WTC11 (cell line): ENCODE measurements around the gene C3orf18. TPM values are rescaled to one million over a fixed set of nuclear protein-coding genes. Genes with fewer than 3 reads are reported as not detected.

Experiments
- ATAC-seq: fragments of 200-7000 bp; cut with Tn5 transposase; 2 replicates; pipeline ENCODE4 v1.10.0; 2021; ENCODE audit warnings: mild to moderate bottlenecking, moderate library complexity
- CTCF ChIA-PET: fragments of 300-600 bp; sonication (Branson Sonifier 250); formaldehyde crosslinking; loops from one replicate; lab custom pipeline; 2021; ENCODE audit warnings: antibody characterized with exemption; lab: Charles Lee
- POLR2A ChIA-PET: fragments of 350-600 bp; sonication (Branson Sonifier 250); formaldehyde crosslinking; loops from one replicate; lab custom pipeline; 2021; ENCODE audit warnings: antibody characterized with exemption; lab: Charles Lee
- DNase-seq: peaks from one replicate; pipeline ENCODE4 v3.0.0; 2021; ENCODE audit warnings: low spot score
- H3K27ac Mint-ChIP-seq: 2 replicates; pipeline ENCODE4 v1.8.0; 2021; ENCODE audit warnings: mixed read lengths
- H3K27me3 Mint-ChIP-seq: 2 replicates; pipeline ENCODE4 v1.8.0; 2021; ENCODE audit warnings: low read depth, mild to moderate bottlenecking, moderate library complexity, mixed read lengths
- H3K36me3 Mint-ChIP-seq: 2 replicates; pipeline ENCODE4 v1.8.0; 2021; ENCODE audit warnings: mixed read lengths
- H3K4me1 Mint-ChIP-seq: 2 replicates; pipeline ENCODE4 v1.8.0; 2022; ENCODE audit warnings: mixed read lengths
- H3K4me3 Mint-ChIP-seq: 2 replicates; pipeline ENCODE4 v1.8.0; 2021; ENCODE audit warnings: mild to moderate bottlenecking, moderate library complexity, mixed read lengths
- H3K9me3 Mint-ChIP-seq: 2 replicates; pipeline ENCODE4 v1.8.0; 2021; ENCODE audit warnings: mixed read lengths
- AR ChIP-seq: fragments of 250-450 bp; sonication (Bioruptor Pico); IDR thresholded peaks from 2 replicates; pipeline ENCODE4 v1.9.0; 2021; ENCODE audit warnings: mild to moderate bottlenecking
- ATF1 ChIP-seq: sonication (generic); formaldehyde crosslinking; IDR thresholded peaks from 2 replicates; pipeline ENCODE4 v1.8.1; 2023; ENCODE audit warnings: mild to moderate bottlenecking, moderate library complexity, missing genetic modification reagents
- E2F1 ChIP-seq: sonication (generic); formaldehyde crosslinking; IDR thresholded peaks from 2 replicates; pipeline ENCODE4 v1.8.0; 2022; ENCODE audit warnings: mild to moderate bottlenecking, missing genetic modification reagents
- FOXP1 ChIP-seq: sonication (generic); formaldehyde crosslinking; IDR thresholded peaks from 2 replicates; pipeline ENCODE4 v1.8.0; 2022; ENCODE audit warnings: missing genetic modification reagents, mild to moderate bottlenecking, moderate library complexity, borderline replicate concordance
- GTF2I ChIP-seq: fragments of 250-450 bp; sonication (Bioruptor Pico); conservative IDR thresholded peaks from 2 replicates; pipeline ENCODE4 v1.4.0; 2021; ENCODE audit warnings: mild to moderate bottlenecking
- HMGA2 ChIP-seq: fragments of 250-450 bp; sonication (Bioruptor Pico); IDR thresholded peaks from 2 replicates; pipeline ENCODE4 v1.4.0; 2021; ENCODE audit warnings: mild to moderate bottlenecking, moderate library complexity
- JAZF1 ChIP-seq: fragments of 250-450 bp; sonication (Bioruptor Pico); IDR thresholded peaks from 2 replicates; pipeline ENCODE4 v1.9.0; 2021; ENCODE audit warnings: moderate library complexity, mild to moderate bottlenecking, inconsistent platforms
- NFATC4 ChIP-seq: fragments of 250-450 bp; sonication (Bioruptor Pico); IDR thresholded peaks from 2 replicates; pipeline ENCODE4 v1.9.0; 2021; ENCODE audit warnings: mild to moderate bottlenecking
- SMAD3 ChIP-seq: sonication (generic); formaldehyde crosslinking; IDR thresholded peaks from 2 replicates; pipeline ENCODE4 v1.8.0; 2022; ENCODE audit warnings: missing genetic modification reagents, mild to moderate bottlenecking, borderline replicate concordance
- SMAD4 ChIP-seq: sonication (generic); formaldehyde crosslinking; IDR thresholded peaks from 2 replicates; pipeline ENCODE4 v1.8.0; 2022; ENCODE audit warnings: mild to moderate bottlenecking, missing genetic modification reagents
- TEAD4 ChIP-seq: sonication (generic); formaldehyde crosslinking; IDR thresholded peaks from 2 replicates; pipeline ENCODE4 v1.8.0; 2022; ENCODE audit warnings: mild to moderate bottlenecking, missing genetic modification reagents
- USF2 ChIP-seq: sonication (generic); formaldehyde crosslinking; IDR thresholded peaks from 2 replicates; pipeline ENCODE4 v1.8.1; 2023; ENCODE audit warnings: mild to moderate bottlenecking, missing genetic modification reagents, moderate library complexity
- ZNF121 ChIP-seq: sonication (generic); formaldehyde crosslinking; IDR thresholded peaks from 2 replicates; pipeline ENCODE4 v1.8.0; 2023; ENCODE audit warnings: missing genetic modification reagents
- ZNF138 ChIP-seq: sonication (generic); formaldehyde crosslinking; conservative IDR thresholded peaks from 2 replicates; pipeline ENCODE4 v1.8.1; 2022; ENCODE audit warnings: mild to moderate bottlenecking, moderate library complexity, missing genetic modification reagents
- ZNF416 ChIP-seq: fragments of 250-450 bp; sonication (Bioruptor Pico); IDR thresholded peaks from 2 replicates; pipeline ENCODE4 v1.9.0; 2021; ENCODE audit warnings: mild to moderate bottlenecking, inconsistent platforms
- ZNF671 ChIP-seq: fragments of 250-450 bp; sonication (Bioruptor Pico); IDR thresholded peaks from 2 replicates; pipeline ENCODE4 v1.8.0; 2021; ENCODE audit warnings: mild to moderate bottlenecking
- total RNA-seq: library from RNA; stranded (reverse); gene quantifications from 3 replicates; pipeline ENCODE4 v1.2.3, GENCODE V29; 2021
- TF ChIP-seq, protein P1 (sequence below): fragments of 250-450 bp; sonication (Bioruptor Pico); IDR thresholded peaks from 2 replicates; pipeline ENCODE4 v1.9.0; 2021; ENCODE audit warnings: mild to moderate bottlenecking
- TF ChIP-seq, protein P2 (sequence below): fragments of 250-450 bp; sonication (Bioruptor Pico); IDR thresholded peaks from 2 replicates; pipeline ENCODE4 v1.9.0; 2021; ENCODE audit warnings: mild to moderate bottlenecking, borderline replicate concordance
- TF ChIP-seq, protein P3 (sequence below): sonication (generic); formaldehyde crosslinking; IDR thresholded peaks from 2 replicates; pipeline ENCODE4 v1.8.1; 2023; ENCODE audit warnings: mild to moderate bottlenecking, moderate library complexity, missing genetic modification reagents
- TF ChIP-seq, protein P4 (sequence below): sonication (generic); formaldehyde crosslinking; conservative IDR thresholded peaks from 2 replicates; pipeline ENCODE4 v1.8.1; 2023; ENCODE audit warnings: mild to moderate bottlenecking, low read depth, missing genetic modification reagents, moderate library complexity

C3orf18 gene
- total RNA-seq, 1 experiment from 2014 or later, result 12.1 TPM

DNA sequence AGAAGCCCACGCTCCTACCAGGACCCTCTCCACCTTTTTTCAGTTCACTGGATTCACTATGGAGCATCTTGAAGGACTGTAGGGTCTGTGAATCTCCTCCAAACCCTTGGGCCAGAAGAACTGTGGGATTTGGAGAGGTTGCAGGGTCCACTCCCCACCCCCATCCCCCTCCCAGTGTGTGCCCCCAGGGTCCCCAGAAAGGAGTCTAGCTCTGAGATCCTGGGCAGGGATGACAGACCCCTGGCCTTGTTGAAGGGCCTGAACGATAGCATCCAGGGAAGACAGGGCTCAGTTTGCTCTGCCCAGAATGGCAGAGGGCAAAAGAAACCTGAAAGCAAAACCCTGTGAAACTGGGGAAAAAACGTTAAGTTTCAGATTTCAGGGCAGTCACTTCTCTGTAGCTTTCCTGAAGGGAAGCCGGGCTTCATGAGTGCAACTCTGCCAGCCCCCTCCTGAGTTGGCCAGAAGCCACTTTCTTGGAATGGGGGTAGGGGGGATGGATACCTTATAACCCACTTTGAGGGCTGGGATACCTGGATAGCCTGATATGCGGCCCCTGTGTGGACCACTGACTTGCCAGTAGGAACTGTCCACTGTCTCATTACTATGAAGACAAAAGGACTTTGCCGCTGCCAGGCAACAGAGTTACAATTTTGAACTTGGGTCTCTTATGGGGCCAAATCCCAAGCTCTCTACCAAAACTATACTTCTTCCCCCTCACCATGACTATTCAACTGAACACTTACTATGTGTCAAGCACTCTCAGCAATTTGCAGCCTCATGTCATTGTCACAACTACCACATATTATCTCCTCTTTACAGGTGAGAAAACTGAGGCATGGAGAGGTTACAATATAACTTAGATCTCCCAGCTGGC, 45.7 kb upstream of the C3orf18 start (continued):
- no peak for TF ChIP-seq AR
- TF ChIP-seq HMGA2 (CRISPR knock-in tag), result no peak
- no peak for TF ChIP-seq FOXP1 (CRISPR knock-in tag)

DNA sequence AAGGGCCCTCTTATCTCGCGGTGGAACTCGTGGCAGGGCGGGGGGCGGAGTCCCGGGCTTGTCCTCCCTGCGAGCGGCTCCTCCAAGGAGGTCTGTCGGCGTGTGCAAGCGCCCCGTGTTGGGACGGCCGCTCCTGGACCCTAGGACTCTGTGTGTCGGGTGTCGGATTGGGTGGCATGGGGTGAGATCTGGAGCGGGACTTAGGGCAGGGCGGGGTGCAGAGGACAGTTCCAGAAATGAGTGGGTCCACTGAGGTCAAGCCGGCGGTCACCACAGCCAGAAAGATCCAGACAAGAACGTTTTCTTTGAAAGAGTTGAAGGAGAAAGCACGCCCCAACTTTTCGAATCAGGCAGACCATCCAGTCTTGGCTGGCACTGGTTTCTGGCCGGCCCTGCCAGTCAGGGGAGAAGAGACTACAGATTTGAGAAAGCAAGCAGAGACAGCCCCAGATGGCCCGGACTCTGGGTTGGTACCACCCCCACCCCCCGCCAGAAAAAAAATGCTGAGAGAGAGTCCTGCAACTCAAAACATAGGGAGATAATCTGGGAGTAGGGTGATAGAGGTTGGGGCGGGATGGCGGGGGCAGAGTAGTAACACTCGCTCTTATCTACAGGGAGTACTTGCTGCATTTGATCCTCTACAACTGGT, 44.8 kb upstream of the C3orf18 start:
- H3K4me1 Mint-ChIP-seq, result peaks cover 24% of the 10 kb centered on the region
- DNase-seq (no peak), ATAC-seq (no peak)
- H3K27me3 Mint-ChIP-seq, result peaks cover 51% of the 10 kb centered on the region
- no peaks in the 10 kb centered on the region for H3K9me3 Mint-ChIP-seq
- no peak for TF ChIP-seq SMAD3 (CRISPR knock-in tag)
- TF ChIP-seq E2F1 (CRISPR knock-in tag), result no peak
- no peak for TF ChIP-seq ZNF138 (CRISPR knock-in tag)
- no peak for TF ChIP-seq JAZF1
- no peak for TF ChIP-seq USF2
- no peak for TF ChIP-seq ATF1 (CRISPR knock-in tag)
- TF ChIP-seq, protein P1, sequence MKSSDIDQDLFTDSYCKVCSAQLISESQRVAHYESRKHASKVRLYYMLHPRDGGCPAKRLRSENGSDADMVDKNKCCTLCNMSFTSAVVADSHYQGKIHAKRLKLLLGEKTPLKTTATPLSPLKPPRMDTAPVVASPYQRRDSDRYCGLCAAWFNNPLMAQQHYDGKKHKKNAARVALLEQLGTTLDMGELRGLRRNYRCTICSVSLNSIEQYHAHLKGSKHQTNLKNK (CRISPR knock-in tag), result no peak
- TF ChIP-seq SMAD4 (CRISPR knock-in tag), result no peak
- TF ChIP-seq ZNF121 (CRISPR knock-in tag), result no peak
- no peak for TF ChIP-seq GTF2I (CRISPR knock-in tag)
- TF ChIP-seq, protein P2, sequence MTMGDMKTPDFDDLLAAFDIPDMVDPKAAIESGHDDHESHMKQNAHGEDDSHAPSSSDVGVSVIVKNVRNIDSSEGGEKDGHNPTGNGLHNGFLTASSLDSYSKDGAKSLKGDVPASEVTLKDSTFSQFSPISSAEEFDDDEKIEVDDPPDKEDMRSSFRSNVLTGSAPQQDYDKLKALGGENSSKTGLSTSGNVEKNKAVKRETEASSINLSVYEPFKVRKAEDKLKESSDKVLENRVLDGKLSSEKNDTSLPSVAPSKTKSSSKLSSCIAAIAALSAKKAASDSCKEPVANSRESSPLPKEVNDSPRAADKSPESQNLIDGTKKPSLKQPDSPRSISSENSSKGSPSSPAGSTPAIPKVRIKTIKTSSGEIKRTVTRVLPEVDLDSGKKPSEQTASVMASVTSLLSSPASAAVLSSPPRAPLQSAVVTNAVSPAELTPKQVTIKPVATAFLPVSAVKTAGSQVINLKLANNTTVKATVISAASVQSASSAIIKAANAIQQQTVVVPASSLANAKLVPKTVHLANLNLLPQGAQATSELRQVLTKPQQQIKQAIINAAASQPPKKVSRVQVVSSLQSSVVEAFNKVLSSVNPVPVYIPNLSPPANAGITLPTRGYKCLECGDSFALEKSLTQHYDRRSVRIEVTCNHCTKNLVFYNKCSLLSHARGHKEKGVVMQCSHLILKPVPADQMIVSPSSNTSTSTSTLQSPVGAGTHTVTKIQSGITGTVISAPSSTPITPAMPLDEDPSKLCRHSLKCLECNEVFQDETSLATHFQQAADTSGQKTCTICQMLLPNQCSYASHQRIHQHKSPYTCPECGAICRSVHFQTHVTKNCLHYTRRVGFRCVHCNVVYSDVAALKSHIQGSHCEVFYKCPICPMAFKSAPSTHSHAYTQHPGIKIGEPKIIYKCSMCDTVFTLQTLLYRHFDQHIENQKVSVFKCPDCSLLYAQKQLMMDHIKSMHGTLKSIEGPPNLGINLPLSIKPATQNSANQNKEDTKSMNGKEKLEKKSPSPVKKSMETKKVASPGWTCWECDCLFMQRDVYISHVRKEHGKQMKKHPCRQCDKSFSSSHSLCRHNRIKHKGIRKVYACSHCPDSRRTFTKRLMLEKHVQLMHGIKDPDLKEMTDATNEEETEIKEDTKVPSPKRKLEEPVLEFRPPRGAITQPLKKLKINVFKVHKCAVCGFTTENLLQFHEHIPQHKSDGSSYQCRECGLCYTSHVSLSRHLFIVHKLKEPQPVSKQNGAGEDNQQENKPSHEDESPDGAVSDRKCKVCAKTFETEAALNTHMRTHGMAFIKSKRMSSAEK (CRISPR knock-in tag), result no peak
- TF ChIP-seq, protein P3, sequence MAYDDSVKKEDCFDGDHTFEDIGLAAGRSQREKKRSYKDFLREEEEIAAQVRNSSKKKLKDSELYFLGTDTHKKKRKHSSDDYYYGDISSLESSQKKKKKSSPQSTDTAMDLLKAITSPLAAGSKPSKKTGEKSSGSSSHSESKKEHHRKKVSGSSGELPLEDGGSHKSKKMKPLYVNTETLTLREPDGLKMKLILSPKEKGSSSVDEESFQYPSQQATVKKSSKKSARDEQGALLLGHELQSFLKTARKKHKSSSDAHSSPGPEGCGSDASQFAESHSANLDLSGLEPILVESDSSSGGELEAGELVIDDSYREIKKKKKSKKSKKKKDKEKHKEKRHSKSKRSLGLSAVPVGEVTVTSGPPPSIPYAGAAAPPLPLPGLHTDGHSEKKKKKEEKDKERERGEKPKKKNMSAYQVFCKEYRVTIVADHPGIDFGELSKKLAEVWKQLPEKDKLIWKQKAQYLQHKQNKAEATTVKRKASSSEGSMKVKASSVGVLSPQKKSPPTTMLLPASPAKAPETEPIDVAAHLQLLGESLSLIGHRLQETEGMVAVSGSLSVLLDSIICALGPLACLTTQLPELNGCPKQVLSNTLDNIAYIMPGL (CRISPR knock-in tag), result no peak
- no peak for TF ChIP-seq TEAD4 (CRISPR knock-in tag)
- no peak for TF ChIP-seq ZNF671
- TF ChIP-seq, protein P4, sequence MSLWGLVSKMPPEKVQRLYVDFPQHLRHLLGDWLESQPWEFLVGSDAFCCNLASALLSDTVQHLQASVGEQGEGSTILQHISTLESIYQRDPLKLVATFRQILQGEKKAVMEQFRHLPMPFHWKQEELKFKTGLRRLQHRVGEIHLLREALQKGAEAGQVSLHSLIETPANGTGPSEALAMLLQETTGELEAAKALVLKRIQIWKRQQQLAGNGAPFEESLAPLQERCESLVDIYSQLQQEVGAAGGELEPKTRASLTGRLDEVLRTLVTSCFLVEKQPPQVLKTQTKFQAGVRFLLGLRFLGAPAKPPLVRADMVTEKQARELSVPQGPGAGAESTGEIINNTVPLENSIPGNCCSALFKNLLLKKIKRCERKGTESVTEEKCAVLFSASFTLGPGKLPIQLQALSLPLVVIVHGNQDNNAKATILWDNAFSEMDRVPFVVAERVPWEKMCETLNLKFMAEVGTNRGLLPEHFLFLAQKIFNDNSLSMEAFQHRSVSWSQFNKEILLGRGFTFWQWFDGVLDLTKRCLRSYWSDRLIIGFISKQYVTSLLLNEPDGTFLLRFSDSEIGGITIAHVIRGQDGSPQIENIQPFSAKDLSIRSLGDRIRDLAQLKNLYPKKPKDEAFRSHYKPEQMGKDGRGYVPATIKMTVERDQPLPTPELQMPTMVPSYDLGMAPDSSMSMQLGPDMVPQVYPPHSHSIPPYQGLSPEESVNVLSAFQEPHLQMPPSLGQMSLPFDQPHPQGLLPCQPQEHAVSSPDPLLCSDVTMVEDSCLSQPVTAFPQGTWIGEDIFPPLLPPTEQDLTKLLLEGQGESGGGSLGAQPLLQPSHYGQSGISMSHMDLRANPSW (CRISPR knock-in tag), result no peak
- no peak for TF ChIP-seq ZNF416
- TF ChIP-seq NFATC4 (CRISPR knock-in tag), result no peak
- CTCF ChIA-PET, result interaction anchor here (0.6 to 10.1 kb wide), 58 partner anchors 11 to 823 kb away, joined by 3 to 202 read pairs (median 4); partner anchors contain the start of genes C3orf18, CYB561D2, HEMK1 and HYAL3
- POLR2A ChIA-PET, result interaction anchor here (0.7 to 1.3 kb wide), 2 partner anchors 20 to 275 kb away, joined by 3 read pairs; no protein-coding TSS in a partner anchor
- no peak overlapping the region for H3K27ac Mint-ChIP-seq
- peak overlapping the region; percentile 76 for H3K4me3 Mint-ChIP-seq
- H3K36me3 Mint-ChIP-seq, result no peaks in the 10 kb centered on the region
